GM20000 (cell line): ENCODE results near the gene SPDYC.

Experiments
- DNase-seq: peaks from one replicate; pipeline ENCODE4 v3.0.0; 2012; ENCODE audit warnings: low spot score
- CTCF ChIP-seq: IDR thresholded peaks from 2 replicates; pipeline ENCODE4 v1.5.1; 2012; ENCODE audit warnings: mild to moderate bottlenecking, control low read depth; ENCODE audit errors: extremely low read depth, missing control alignments

Gene SPDYC

GRCh38 chr11:65209711-65210360, 39.8 kb downstream of the SPDYC start:
- DNase-seq: no peak
- TF ChIP-seq CTCF: no peak

- TF ChIP-seq CTCF: no peak
- DNase-seq: no peak
Observed at GRCh38 chr11:65210361-65210731, 40.3 kb downstream of the SPDYC start.

GRCh38 chr11:65210748-65211147, 40.7 kb downstream of the SPDYC start:
- no peak for TF ChIP-seq CTCF
- DNase-seq: no peak

- no peak for TF ChIP-seq CTCF
- DNase-seq: no peak
Observed at GRCh38 chr11:65211293-65212105, 41.5 kb downstream of the SPDYC start.

GRCh38 chr11:65212226-65212801, 42.3 kb downstream of the SPDYC start:
- no peak for TF ChIP-seq CTCF
- no peak for DNase-seq

- DNase-seq: no peak
- no peak for TF ChIP-seq CTCF
Observed at GRCh38 chr11:65213322-65214211, 43.5 kb downstream of the SPDYC start.
